Measurements from ENCODE around the gene ODC1.
"Not testable (repeated sequence)": the region's sequence is repeated elsewhere in the genome, so short reads cannot be mapped to it uniquely, and the experiment has no call there.

ODC1 gene

DNA sequence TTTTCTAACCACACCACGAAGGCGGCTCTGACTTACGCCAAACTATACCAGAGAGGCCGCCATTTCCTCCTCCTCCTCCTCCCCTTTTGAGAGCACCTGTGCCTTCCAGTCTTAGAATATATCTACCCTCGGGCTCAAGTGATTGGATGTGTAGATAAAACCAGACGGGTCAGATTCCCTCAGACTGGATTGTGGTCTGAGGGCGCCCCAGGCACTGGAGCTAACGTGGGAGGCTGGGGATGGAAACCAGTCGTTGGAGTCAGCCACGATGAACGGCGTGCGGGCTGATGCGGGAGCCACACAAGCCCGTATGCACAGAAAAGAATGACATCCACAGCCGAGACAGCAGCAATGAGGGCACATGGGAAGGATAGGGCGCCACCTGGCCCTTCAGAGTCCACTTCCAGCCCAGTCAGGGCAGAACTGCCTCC is 12.3 kb upstream of the ODC1 start:
- TF ChIP-seq, protein P1, sequence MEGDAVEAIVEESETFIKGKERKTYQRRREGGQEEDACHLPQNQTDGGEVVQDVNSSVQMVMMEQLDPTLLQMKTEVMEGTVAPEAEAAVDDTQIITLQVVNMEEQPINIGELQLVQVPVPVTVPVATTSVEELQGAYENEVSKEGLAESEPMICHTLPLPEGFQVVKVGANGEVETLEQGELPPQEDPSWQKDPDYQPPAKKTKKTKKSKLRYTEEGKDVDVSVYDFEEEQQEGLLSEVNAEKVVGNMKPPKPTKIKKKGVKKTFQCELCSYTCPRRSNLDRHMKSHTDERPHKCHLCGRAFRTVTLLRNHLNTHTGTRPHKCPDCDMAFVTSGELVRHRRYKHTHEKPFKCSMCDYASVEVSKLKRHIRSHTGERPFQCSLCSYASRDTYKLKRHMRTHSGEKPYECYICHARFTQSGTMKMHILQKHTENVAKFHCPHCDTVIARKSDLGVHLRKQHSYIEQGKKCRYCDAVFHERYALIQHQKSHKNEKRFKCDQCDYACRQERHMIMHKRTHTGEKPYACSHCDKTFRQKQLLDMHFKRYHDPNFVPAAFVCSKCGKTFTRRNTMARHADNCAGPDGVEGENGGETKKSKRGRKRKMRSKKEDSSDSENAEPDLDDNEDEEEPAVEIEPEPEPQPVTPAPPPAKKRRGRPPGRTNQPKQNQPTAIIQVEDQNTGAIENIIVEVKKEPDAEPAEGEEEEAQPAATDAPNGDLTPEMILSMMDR (IDR thresholded peaks at IDR 0.05; ENCODE audit: low read depth, low read length) = no peak
- no peak for DNase-seq (ENCODE audit: extremely low read depth, low read depth)

- no peak for DNase-seq (ENCODE audit: extremely low read depth, low read depth)
- TF ChIP-seq, protein P1 (IDR thresholded peaks at IDR 0.05; ENCODE audit: low read depth, low read length) = no peak
Measured at GRCh38 chr2:10457846-10458598, 9.9 kb upstream of the ODC1 start.

DNA sequence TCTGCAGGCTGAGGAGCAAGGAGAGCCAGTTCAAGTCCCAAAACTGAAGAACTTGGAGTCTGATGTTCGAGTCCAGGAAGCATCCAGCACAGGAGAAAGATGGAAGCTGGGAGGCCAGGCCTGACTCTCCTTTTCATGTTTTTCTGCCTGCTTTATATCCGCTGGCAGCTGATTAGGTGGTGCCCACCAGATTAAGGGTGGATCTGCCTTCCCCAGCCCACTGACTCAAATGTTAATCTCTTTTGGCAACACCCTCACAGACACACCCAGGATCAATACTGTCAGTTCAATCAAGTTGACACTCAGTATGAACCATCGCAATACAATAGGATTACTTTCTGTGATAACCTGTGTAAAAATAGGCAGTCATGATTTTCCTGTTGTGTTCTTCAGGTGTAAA is 9.1 kb upstream of the ODC1 start:
- not testable (repeated sequence) for DNase-seq (ENCODE audit: extremely low read depth, low read depth)

DNA sequence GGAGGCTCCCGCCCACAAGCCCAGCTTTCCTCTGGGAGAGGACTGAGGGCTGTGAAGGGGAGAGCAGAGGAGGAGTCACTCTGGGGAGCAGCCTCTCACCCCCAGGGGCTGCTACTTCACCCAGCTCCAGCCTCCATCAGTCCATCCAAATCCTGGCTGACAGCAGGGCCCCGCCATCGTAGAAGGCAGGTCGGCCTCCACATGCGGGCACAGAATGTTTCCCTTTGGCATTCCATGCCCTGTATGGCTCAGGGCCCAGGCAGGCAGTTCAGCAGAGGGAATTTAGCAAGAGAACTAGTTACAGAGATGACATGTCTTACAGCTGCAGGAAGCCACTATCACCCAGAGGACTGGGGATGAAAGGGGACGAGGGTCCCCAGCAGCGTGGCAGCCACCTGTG is 6.4 kb upstream of the ODC1 start:
- TF ChIP-seq, protein P1 (IDR thresholded peaks at IDR 0.05; ENCODE audit: low read depth, low read length) = no peak
- no peak for DNase-seq (ENCODE audit: extremely low read depth, low read depth)

DNA sequence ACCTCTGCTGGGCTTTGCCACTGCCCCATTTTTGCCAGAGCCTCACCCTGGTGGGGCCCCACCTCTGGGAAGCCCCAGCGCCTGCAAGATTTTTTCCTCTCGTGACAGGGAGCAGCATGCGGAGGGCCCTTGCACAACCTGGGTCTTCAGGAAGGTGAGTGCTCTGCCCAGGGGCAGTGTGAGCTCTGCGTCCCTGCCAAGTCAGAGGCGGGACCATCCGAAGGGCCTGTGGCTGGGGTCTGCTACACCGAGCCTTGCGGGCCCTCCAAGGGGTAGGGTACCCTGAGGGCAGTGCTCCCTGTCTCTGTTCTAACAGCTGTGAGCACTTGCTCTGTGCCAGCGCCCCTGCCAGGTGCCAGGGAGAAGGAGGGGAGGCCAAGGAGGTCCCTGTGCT is 5.8 kb upstream of the ODC1 start:
- TF ChIP-seq, protein P1 (IDR thresholded peaks at IDR 0.05; ENCODE audit: low read depth, low read length) = no peak
- no peak for DNase-seq (ENCODE audit: extremely low read depth, low read depth)

GRCh38 chr2:10452956-10453904 is 5.1 kb upstream of the ODC1 start:
- no peak for DNase-seq (ENCODE audit: extremely low read depth, low read depth)
- TF ChIP-seq, protein P1 (IDR thresholded peaks at IDR 0.05; ENCODE audit: low read depth, low read length) = no peak

GRCh38 chr2:10452312-10452711 is 4.2 kb upstream of the ODC1 start:
- peak; percentile 44 for DNase-seq (ENCODE audit: extremely low read depth, low read depth)
- TF ChIP-seq, protein P1 (IDR thresholded peaks at IDR 0.05; ENCODE audit: low read depth, low read length) = no peak
